Pancreas (tissue), 10 donors: Measurements from ENCODE around the gene RAPGEF5. TPM values are rescaled to one million over a fixed set of nuclear protein-coding genes. Genes with fewer than 3 reads are reported as not detected.
"Not testable (repeated sequence)": the region's sequence is repeated elsewhere in the genome, so short reads cannot be mapped to it uniquely, and the experiment has no call there.

Experiments
- ATAC-seq, 4 donors: fragments of 200-7000 bp; cut with Tn5 transposase; one replicate each; pipeline versions ENCODE4 v1.8.0 to v1.9.1; 2020; ENCODE audit warnings: mild to moderate bottlenecking in 4 of 4, moderate library complexity in 4 of 4
- DNase-seq, 6 donors: peaks; one replicate each; pipeline ENCODE4 v3.0.0-alpha.2; 2020
- FAIRE-seq: peaks from 2 replicates; lab custom pipeline; 2012; peaks lifted over from hg19 to GRCh38; lab: Jason Lieb, UNC
- H3K27ac ChIP-seq, 4 donors: fragments of 200-600 bp; sonication (generic); 1 replicate in 3 of 4; 2 replicates in 1 of 4; pipeline versions ENCODE4 v1.5.0 to v1.8.0; 2020
- H3K27me3 ChIP-seq, 4 donors: fragments of 200-600 bp; one replicate each; pipeline ENCODE4 v1.8.0; 2021
- H3K36me3 ChIP-seq, 3 donors: fragments of 200-600 bp; sonication (generic) in 1 of 3; one replicate each; pipeline versions ENCODE4 v1.5.0 to v1.8.0; 2020 to 2021
- H3K4me1 ChIP-seq, 3 donors: fragments of 200-600 bp; one replicate each; pipeline ENCODE4 v1.8.0; 2021
- H3K4me3 ChIP-seq, 4 donors: fragments of 200-600 bp; sonication (generic) in 2 of 4; one replicate each; pipeline versions ENCODE4 v1.5.0 to v1.8.0; 2020 to 2021
- H3K9me3 ChIP-seq, 4 donors: fragments of 200-600 bp; one replicate each; pipeline ENCODE4 v1.8.0; 2021
- CTCF ChIP-seq, 4 donors: fragments of 200-600 bp; sonication (generic) in 3 of 4; IDR thresholded peaks; one replicate each; pipeline versions ENCODE4 v1.5.0 to v1.8.0; 2021; ENCODE audit warnings: antibody characterized with exemption in 4 of 4
- WGBS, 2 donors: extraction: QIAGEN DNeasy Blood & Tissue Kit; methylation state at CpG; one replicate each; pipeline ENCODE4 v1.1.7; 2013; 5-methylcytosine and 5-hydroxymethylcytosine counted together
- intact Hi-C, 3 donors: fragments of 100-400 bp; cut with DNase I; formaldehyde crosslinking; loops; one replicate each; pipeline versions ENCODE4 v1.11.1 to v1.14.2; 2022
- polyA plus RNA-seq, 2 donors: library from polyadenylated mRNA; stranded (reverse); fragments of 200-250 nt; gene quantifications; one replicate each; pipeline ENCODE4 v1.2.3, GENCODE V29; 2013
- total RNA-seq, 6 donors: library from RNA; stranded (reverse); fragmentation: NEBNext Ultra II Directional in 4 of 6; extraction: Animal tissue kit (Norgen Biotek cat#: 25700) in 4 of 6; gene quantifications; one replicate each; pipeline versions ENCODE4 v1.2.1 to v1.2.4, GENCODE V29; 2021 to 2023
- donor health status: healthy with polysubstance abuse.
- donor health status: DM: no; HTN: no; CAD: no; lungs with moderate emphysema.
- donor health status: DM: no; HTN: no; CAD: no.
- donor health status: control.
- donor health status: control.
- donor health status: Bipolar disorder and iron deficiency.
- donor health status: DM: yes; HTN: yes; CAD: no.
- donor health status: DM: no; HTN: no; CAD: no.
- donor health status: DM: no; HTN: no; CAD: no.
- donor health status: DM: yes; HTN: yes; CAD: no.

Gene RAPGEF5
- total and polyA plus RNA-seq, 8 donors: 7.5 to 38.9 (median 29.1) TPM

GRCh38 chr7:22105550-22105949 lies 251.4 kb downstream of the RAPGEF5 start:
- Histone ChIP-seq H3K9me3 (no peaks in the 10 kb centered on the region), H3K36me3 (no peaks in the 10 kb centered on the region), H3K27ac (no peak overlapping the region), H3K27me3 (no peaks in the 10 kb centered on the region), H3K4me1 (no peaks in the 10 kb centered on the region), H3K4me3 (no peak overlapping the region)
- 79 to 88% methylated on average over 7 of the region's 7 CpGs for WGBS, 2 donors
- DNase-seq (no peak), FAIRE-seq (no peak), ATAC-seq (no peak)
- no peak for TF ChIP-seq CTCF (IDR thresholded peaks at IDR 0.05)
- intact Hi-C loops: loop anchor here in 1 of 3 donors (10.0 kb wide), 1 partner anchor 379 kb away; no protein-coding TSS in a partner anchor

GRCh38 chr7:22094413-22095342 lies 262.3 kb downstream of the RAPGEF5 start:
- 61 to 63% methylated on average over 11 of the region's 11 CpGs for WGBS, 2 donors
- peak in 2 of 4 donors; percentile 31 to 32 for ATAC-seq
- no peaks in the 10 kb centered on the region for H3K9me3 ChIP-seq
- no peak overlapping the region for H3K27ac ChIP-seq
- no peaks in the 10 kb centered on the region for H3K27me3 ChIP-seq
- H3K36me3 ChIP-seq: no peaks in the 10 kb centered on the region
- no peak for FAIRE-seq
- no peak for TF ChIP-seq CTCF (IDR thresholded peaks at IDR 0.05)
- intact Hi-C loops: no loop called here
- H3K4me1 ChIP-seq: no peaks in the 10 kb centered on the region
- H3K4me3 ChIP-seq: no peak overlapping the region
- DNase-seq: no peak

GRCh38 chr7:22093936-22094335 lies 263.0 kb downstream of the RAPGEF5 start:
- no peak overlapping the region for H3K4me3 ChIP-seq
- DNase-seq: no peak
- H3K27me3 ChIP-seq: no peaks in the 10 kb centered on the region
- H3K4me1 ChIP-seq: no peaks in the 10 kb centered on the region
- WGBS, 2 donors: 58 to 65% methylated on average over 6 of the region's 6 CpGs
- ATAC-seq: peak in 1 of 4 donors; percentile 13
- no peaks in the 10 kb centered on the region for H3K36me3 ChIP-seq
- intact Hi-C loops: no loop called here
- no peaks in the 10 kb centered on the region for H3K9me3 ChIP-seq
- FAIRE-seq: no peak
- TF ChIP-seq CTCF (IDR thresholded peaks at IDR 0.05): no peak
- no peak overlapping the region for H3K27ac ChIP-seq

GRCh38 chr7:22093001-22093400 lies 264.0 kb downstream of the RAPGEF5 start:
- Histone ChIP-seq H3K4me1 (no peaks in the 10 kb centered on the region), H3K27ac (no peak overlapping the region), H3K36me3 (no peaks in the 10 kb centered on the region), H3K9me3 (no peaks in the 10 kb centered on the region), H3K27me3 (no peaks in the 10 kb centered on the region), H3K4me3 (no peak overlapping the region)
- WGBS, 2 donors: 40 to 45% methylated on average over 2 of the region's 2 CpGs
- no peak for FAIRE-seq
- peak in 3 of 4 donors; percentile 9 to 42 (median 20) for ATAC-seq
- no peak for DNase-seq
- no peak for TF ChIP-seq CTCF (IDR thresholded peaks at IDR 0.05)
- intact Hi-C loops: no loop called here

GRCh38 chr7:22090958-22091525 lies 265.9 kb downstream of the RAPGEF5 start:
- ATAC-seq, intact Hi-C loops, DNase-seq, H3K4me3 ChIP-seq, H3K27me3 ChIP-seq, H3K4me1 ChIP-seq, H3K27ac ChIP-seq, H3K36me3 ChIP-seq, FAIRE-seq, H3K9me3 ChIP-seq: not testable (repeated sequence)
- 91 to 93% methylated on average over 11 of the region's 11 CpGs for WGBS, 2 donors
